BLaER1 (cell line): ENCODE results near the gene KLHL35.

Experiments
- H3K27ac ChIP-seq: shearing (Covaris generic); formaldehyde crosslinking; 2 replicates; pipeline ENCODE4 v1.8.1; 2022
- H3K27me3 ChIP-seq: shearing (Covaris generic); formaldehyde crosslinking; 2 replicates; pipeline ENCODE4 v1.8.1; 2022
- H3K36me3 ChIP-seq: shearing (Covaris generic); formaldehyde crosslinking; 2 replicates; pipeline ENCODE4 v1.8.1; 2022
- H3K4me1 ChIP-seq: shearing (Covaris generic); formaldehyde crosslinking; 2 replicates; pipeline ENCODE4 v1.8.1; 2022
- H3K4me2 ChIP-seq: shearing (Covaris generic); formaldehyde crosslinking; 2 replicates; pipeline ENCODE4 v1.8.1; 2022
- H3K4me3 ChIP-seq: shearing (Covaris generic); formaldehyde crosslinking; 2 replicates; pipeline ENCODE4 v1.8.1; 2022
- H3K9ac ChIP-seq: shearing (Covaris generic); formaldehyde crosslinking; 2 replicates; pipeline ENCODE4 v1.8.1; 2022
- H3K9me3 ChIP-seq: shearing (Covaris generic); formaldehyde crosslinking; 2 replicates; pipeline ENCODE4 v1.8.1; 2022
- H4K20me1 ChIP-seq: shearing (Covaris generic); formaldehyde crosslinking; 2 replicates; pipeline ENCODE4 v1.8.1; 2022
- Cebpa-rat ChIP-seq: shearing (Covaris generic); IDR thresholded peaks from 2 replicates; pipeline ENCODE4 v1.8.1; 2022

KLHL35 gene

GRCh38 chr11:75442161-75442885 is 9.3 kb upstream of the KLHL35 start:
- H3K27ac ChIP-seq = no peak overlapping the region
- no peak overlapping the region for H3K4me3 ChIP-seq
- H3K4me1 ChIP-seq = peaks cover 12% of the 10 kb centered on the region
- H3K36me3 ChIP-seq = no peaks in the 10 kb centered on the region
- H3K4me2 ChIP-seq = no peak overlapping the region
- no peaks in the 10 kb centered on the region for H4K20me1 ChIP-seq
- TF ChIP-seq Cebpa-rat = no peak
- H3K9ac ChIP-seq = no peak overlapping the region
- no peaks in the 10 kb centered on the region for H3K9me3 ChIP-seq
- H3K27me3 ChIP-seq = no peaks in the 10 kb centered on the region

DNA sequence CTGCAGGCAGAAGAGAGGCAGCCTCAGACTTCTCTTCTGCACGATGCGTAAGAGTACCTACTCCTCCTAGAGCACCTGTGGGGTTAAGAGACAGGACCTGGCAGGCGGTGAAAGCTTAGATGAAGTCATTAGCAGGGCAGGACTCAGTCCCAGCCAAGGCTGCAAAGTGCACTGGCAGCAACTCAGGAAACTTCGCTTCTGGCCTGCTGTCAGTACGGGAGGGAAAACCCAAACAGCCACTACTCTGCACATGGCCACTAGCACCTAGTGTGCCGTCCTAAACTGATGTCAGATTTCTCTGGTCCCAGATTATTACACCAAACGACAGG is 8.8 kb upstream of the KLHL35 start:
- no peaks in the 10 kb centered on the region for H3K27me3 ChIP-seq
- no peaks in the 10 kb centered on the region for H4K20me1 ChIP-seq
- H3K9me3 ChIP-seq = no peaks in the 10 kb centered on the region
- H3K36me3 ChIP-seq = no peaks in the 10 kb centered on the region
- no peak overlapping the region for H3K4me3 ChIP-seq
- H3K4me2 ChIP-seq = no peak overlapping the region
- no peak overlapping the region for H3K9ac ChIP-seq
- no peak overlapping the region for H3K27ac ChIP-seq
- TF ChIP-seq Cebpa-rat = no peak
- H3K4me1 ChIP-seq = peaks cover 12% of the 10 kb centered on the region

DNA sequence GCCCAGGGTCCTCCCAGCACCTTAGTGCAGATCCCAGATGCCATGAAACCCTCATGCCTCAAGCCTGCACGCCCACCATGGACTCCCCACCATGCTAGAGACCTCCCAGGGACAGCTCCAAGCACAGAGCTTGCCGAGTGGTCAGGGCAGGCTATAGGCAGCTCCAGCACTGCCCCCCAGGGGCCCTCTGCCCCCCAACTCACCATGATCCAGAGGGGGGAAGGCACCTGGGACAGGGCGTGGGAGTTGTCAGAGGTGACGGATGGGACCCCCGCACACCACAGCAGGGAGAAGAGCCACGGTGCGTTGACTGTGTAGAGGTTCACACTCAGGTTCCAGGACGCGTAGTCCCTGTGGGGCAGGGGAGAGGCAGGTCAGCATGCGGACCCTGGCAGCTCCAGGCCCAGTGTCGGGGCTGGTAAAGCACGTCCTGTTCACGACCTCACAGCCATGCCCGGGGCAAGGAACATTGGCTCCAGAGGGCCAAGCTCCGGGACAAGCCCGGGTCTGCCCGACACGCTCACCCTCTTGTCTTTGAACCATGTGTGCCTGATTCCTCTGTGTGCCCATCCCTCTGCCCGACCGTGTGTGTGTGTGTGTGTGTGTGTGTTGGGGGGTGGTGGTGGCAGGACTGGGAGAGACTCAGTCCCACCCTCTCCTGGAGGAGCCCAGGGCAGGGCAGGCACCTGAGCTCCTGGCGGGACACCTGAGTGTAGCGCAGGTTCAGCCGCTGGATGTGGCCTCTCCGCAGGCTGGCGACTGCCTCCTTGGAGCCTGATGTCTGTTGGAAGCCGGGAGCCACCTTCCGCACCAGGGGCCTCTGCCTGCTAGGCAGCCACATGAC is 8.2 kb upstream of the KLHL35 start:
- Histone ChIP-seq H3K4me2 (no peak overlapping the region), H3K9me3 (no peaks in the 10 kb centered on the region), H3K36me3 (no peaks in the 10 kb centered on the region), H3K27me3 (no peaks in the 10 kb centered on the region), H3K4me3 (no peak overlapping the region), H4K20me1 (no peaks in the 10 kb centered on the region), H3K4me1 (peaks cover 12% of the 10 kb centered on the region), H3K27ac (no peak overlapping the region), H3K9ac (no peak overlapping the region)
- no peak for TF ChIP-seq Cebpa-rat

GRCh38 chr11:75439495-75440120 is 6.6 kb upstream of the KLHL35 start:
- Histone ChIP-seq H3K9me3 (no peaks in the 10 kb centered on the region), H4K20me1 (no peaks in the 10 kb centered on the region), H3K27ac (no peak overlapping the region), H3K36me3 (no peaks in the 10 kb centered on the region), H3K9ac (no peak overlapping the region), H3K4me2 (0 out of 2 replicates have a peak overlapping the region, but pooled peaks have one; percentile 39), H3K4me3 (no peak overlapping the region), H3K4me1 (peaks cover 12% of the 10 kb centered on the region), H3K27me3 (no peaks in the 10 kb centered on the region)
- TF ChIP-seq Cebpa-rat = no peak

DNA sequence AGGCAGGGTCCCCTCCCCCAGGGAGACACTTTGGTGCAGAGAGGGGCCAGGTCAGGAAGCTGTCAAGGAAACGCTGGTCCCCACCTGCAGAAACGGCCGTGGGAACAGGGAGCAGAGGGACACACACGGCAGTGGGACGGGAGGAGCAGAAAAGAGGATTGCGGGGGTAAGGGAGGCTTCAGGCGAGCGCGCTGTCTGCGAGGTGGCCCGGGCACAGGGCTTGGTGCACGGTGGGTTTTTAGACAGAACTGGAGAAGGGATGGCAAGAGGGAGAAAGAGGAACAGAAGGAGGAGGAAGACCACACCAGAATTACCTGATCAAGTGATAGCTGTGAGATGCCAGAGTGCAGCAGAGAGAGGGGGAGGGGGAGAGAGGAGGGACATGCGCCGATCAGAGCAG is 6.0 kb upstream of the KLHL35 start:
- Histone ChIP-seq H3K9me3 (no peaks in the 10 kb centered on the region), H3K4me2 (peak overlapping the region; percentile 39), H3K36me3 (no peaks in the 10 kb centered on the region), H3K27ac (no peak overlapping the region), H3K27me3 (no peaks in the 10 kb centered on the region), H3K4me1 (peaks cover 12% of the 10 kb centered on the region), H3K9ac (no peak overlapping the region), H3K4me3 (no peak overlapping the region), H4K20me1 (no peaks in the 10 kb centered on the region)
- TF ChIP-seq Cebpa-rat = no peak

- Histone ChIP-seq H3K4me2 (no peak overlapping the region), H3K9me3 (no peaks in the 10 kb centered on the region), H3K4me3 (no peak overlapping the region), H3K36me3 (no peaks in the 10 kb centered on the region), H4K20me1 (no peaks in the 10 kb centered on the region), H3K4me1 (peaks cover 12% of the 10 kb centered on the region), H3K9ac (no peak overlapping the region), H3K27ac (no peak overlapping the region), H3K27me3 (peaks cover 5% of the 10 kb centered on the region; the same call in 1 of the 2 replicates)
- no peak for TF ChIP-seq Cebpa-rat
Observed at GRCh38 chr11:75437966-75438659, 5.1 kb upstream of the KLHL35 start.

GRCh38 chr11:75436806-75437205 is 3.8 kb upstream of the KLHL35 start:
- no peak overlapping the region for H3K4me2 ChIP-seq
- peaks cover 18% of the 10 kb centered on the region for H3K27me3 ChIP-seq
- no peak for TF ChIP-seq Cebpa-rat
- H4K20me1 ChIP-seq = peaks cover 5% of the 10 kb centered on the region; the same call in 1 of the 2 replicates
- H3K4me3 ChIP-seq = no peak overlapping the region
- H3K9ac ChIP-seq = no peak overlapping the region
- H3K4me1 ChIP-seq = peaks cover 12% of the 10 kb centered on the region
- H3K27ac ChIP-seq = no peak overlapping the region
- H3K9me3 ChIP-seq = no peaks in the 10 kb centered on the region
- H3K36me3 ChIP-seq = no peaks in the 10 kb centered on the region

DNA sequence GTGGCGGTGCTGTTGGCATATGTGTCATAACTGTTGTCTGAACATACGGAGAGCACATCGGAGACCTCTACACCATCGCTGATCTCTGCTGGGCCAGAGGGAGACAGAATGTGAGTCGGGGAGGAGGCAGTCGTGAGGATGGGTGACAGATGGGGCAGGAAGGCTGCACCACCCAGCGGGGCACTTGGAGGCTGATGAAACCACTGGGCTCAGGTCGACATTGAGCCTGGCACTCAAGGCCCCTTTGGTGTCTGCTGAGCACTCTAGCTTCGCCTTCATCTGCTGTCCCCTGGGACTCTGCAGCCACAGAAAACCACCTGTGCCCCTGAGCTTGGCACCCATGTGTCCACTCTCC is 2.5 kb upstream of the KLHL35 start:
- Histone ChIP-seq H3K9me3 (no peaks in the 10 kb centered on the region), H3K36me3 (no peaks in the 10 kb centered on the region), H3K9ac (no peak overlapping the region), H3K4me2 (no peak overlapping the region), H3K4me1 (peaks cover 12% of the 10 kb centered on the region), H3K4me3 (no peak overlapping the region), H4K20me1 (peaks cover 12% of the 10 kb centered on the region; the same call in 1 of the 2 replicates), H3K27me3 (peaks cover 31% of the 10 kb centered on the region), H3K27ac (no peak overlapping the region)
- no peak for TF ChIP-seq Cebpa-rat

GRCh38 chr11:75434886-75435570 is 2.0 kb upstream of the KLHL35 start:
- Histone ChIP-seq H3K4me3 (no peak overlapping the region), H4K20me1 (peaks cover 12% of the 10 kb centered on the region; the same call in 1 of the 2 replicates), H3K9ac (no peak overlapping the region), H3K36me3 (no peaks in the 10 kb centered on the region), H3K27me3 (peaks cover 36% of the 10 kb centered on the region), H3K27ac (no peak overlapping the region), H3K4me1 (peaks cover 12% of the 10 kb centered on the region), H3K9me3 (no peaks in the 10 kb centered on the region), H3K4me2 (no peak overlapping the region)
- no peak for TF ChIP-seq Cebpa-rat
